Glutamatergic neuron (in vitro differentiated cells): Measurements from ENCODE around the gene ELANE. TPM values are rescaled to one million over a fixed set of nuclear protein-coding genes. Genes with fewer than 3 reads are reported as not detected.
A peak's percentile ranks its signal among the peaks of the same experiment; 100 is the strongest.

Source experiments
- DNase-seq: peaks from one replicate; pipeline ENCODE4 v3.0.0; 2022
- H3K27ac Mint-ChIP-seq: one replicate; pipeline ENCODE4 v1.8.0; 2020; ENCODE audit warnings: mild to moderate bottlenecking, mixed read lengths, inconsistent platforms; ENCODE audit not compliant: unreplicated experiment
- H3K27me3 Mint-ChIP-seq: one replicate; pipeline ENCODE4 v1.8.0; 2020; ENCODE audit warnings: mild to moderate bottlenecking, moderate library complexity, mixed read lengths, inconsistent platforms; ENCODE audit not compliant: unreplicated experiment
- H3K36me3 Mint-ChIP-seq: one replicate; pipeline ENCODE4 v1.8.0; 2020; ENCODE audit warnings: mild to moderate bottlenecking, mixed read lengths, inconsistent platforms; ENCODE audit not compliant: unreplicated experiment
- H3K4me1 Mint-ChIP-seq: one replicate; pipeline ENCODE4 v1.8.0; 2020; ENCODE audit warnings: mild to moderate bottlenecking, low read depth, mixed read lengths, inconsistent platforms; ENCODE audit not compliant: unreplicated experiment
- H3K4me3 Mint-ChIP-seq: one replicate; pipeline ENCODE4 v1.8.0; 2020; ENCODE audit warnings: mild to moderate bottlenecking, mixed read lengths, inconsistent platforms; ENCODE audit not compliant: unreplicated experiment
- H3K9me3 Mint-ChIP-seq: one replicate; pipeline ENCODE4 v1.8.0; 2020; ENCODE audit warnings: mild to moderate bottlenecking, moderate library complexity, mixed read lengths, inconsistent platforms; ENCODE audit not compliant: unreplicated experiment
- total RNA-seq: library from RNA; stranded (reverse); fragmentation: NEBNext Ultra II Directional; extraction: Animal tissue kit (Norgen Biotek cat#: 25700); gene quantifications from one replicate; pipeline ENCODE4 v1.2.1, GENCODE V29; 2021; ENCODE audit not compliant: unreplicated experiment
- TF ChIP-seq, protein P1 (sequence below): fragments of 200-600 bp; sonication (generic); IDR thresholded peaks from one replicate; pipeline ENCODE4 v1.5.0; 2021; ENCODE audit not compliant: partially characterized antibody, unreplicated experiment

ELANE gene
- total RNA-seq, 1 donor from 2014 or later: not detected

DNA sequence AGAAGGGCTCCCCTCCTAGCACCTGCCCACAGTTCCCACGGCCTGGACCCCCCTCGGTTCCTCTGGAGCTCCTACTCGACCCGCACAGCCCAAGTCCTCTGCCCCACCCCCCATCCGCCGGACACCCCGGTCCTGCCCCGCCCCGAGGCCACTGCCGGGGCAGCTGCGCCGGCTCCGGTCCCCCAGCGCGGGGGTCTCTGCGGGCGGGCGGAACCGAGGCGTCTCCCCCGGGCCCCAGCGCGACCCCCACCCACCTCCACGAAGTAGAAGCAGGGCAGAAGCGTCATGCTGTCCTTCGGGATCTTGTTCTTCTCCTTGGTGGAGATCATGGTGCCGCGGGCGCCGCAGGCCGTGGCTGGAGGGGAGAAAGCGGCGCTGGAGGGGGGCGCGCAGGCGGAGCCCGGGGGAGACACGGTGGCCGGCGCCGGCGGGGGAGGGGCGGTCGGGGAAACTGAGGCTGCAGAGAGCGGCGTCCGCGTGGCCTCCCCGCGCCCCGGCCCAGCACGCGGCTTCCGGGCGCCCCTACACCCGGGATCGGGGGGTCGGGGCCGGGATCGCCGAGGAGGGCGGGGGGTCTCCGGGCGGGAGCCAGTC, 30.8 kb upstream of the ELANE start:
- Mint-ChIP-seq H3K4me3 (peak overlapping the region; percentile 46), H3K9me3 (peaks cover 11% of the 10 kb centered on the region), H3K4me1 (peaks cover 3% of the 10 kb centered on the region), H3K36me3 (no peaks in the 10 kb centered on the region), H3K27ac (peak overlapping the region; percentile 52), H3K27me3 (peaks cover 9% of the 10 kb centered on the region)
- peak; percentile 68 for DNase-seq
- TF ChIP-seq, protein P1, sequence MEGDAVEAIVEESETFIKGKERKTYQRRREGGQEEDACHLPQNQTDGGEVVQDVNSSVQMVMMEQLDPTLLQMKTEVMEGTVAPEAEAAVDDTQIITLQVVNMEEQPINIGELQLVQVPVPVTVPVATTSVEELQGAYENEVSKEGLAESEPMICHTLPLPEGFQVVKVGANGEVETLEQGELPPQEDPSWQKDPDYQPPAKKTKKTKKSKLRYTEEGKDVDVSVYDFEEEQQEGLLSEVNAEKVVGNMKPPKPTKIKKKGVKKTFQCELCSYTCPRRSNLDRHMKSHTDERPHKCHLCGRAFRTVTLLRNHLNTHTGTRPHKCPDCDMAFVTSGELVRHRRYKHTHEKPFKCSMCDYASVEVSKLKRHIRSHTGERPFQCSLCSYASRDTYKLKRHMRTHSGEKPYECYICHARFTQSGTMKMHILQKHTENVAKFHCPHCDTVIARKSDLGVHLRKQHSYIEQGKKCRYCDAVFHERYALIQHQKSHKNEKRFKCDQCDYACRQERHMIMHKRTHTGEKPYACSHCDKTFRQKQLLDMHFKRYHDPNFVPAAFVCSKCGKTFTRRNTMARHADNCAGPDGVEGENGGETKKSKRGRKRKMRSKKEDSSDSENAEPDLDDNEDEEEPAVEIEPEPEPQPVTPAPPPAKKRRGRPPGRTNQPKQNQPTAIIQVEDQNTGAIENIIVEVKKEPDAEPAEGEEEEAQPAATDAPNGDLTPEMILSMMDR: no peak

DNA sequence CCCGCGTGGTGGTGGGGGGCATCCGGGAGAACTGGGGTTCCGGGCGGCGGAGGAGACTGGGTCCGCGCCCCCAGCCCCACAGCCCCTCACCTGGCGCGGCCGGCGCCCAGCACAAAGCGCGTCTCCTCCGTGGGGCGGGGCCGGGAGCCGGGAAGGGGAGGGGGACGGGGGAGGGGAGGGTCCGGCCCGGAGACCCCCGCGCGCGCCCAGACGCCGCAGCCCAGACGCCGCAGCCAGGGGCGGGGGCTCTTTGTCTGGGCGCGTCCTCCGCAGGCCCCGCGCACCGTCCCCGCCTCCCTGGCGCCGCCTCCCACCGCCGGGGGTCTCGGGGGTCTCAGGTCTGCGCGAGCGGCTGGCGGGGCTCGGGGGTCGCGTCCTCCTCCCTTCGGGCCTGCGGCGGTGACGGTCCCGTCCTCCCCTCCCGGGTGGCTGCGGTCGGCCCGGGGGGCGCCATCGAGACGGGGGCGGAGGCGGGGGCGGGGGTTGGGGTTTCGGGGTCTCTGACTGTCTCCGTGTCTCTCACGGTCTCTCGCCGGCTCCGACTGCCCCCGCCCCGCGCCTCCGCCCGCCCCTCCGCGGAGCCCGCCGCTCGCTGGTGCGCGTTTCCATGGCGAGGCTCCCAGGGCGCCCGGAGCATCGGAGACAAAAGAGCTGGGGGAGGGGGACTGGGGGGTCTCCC, 30.1 kb upstream of the ELANE start, which contains the start of gene PLPPR3:
TSS of gene PLPPR3 (minus strand) at position 131 of the 679 bp plus-strand sequence. CDS start 396 bp downstream, outside the sequence.
- peak; percentile 90 for DNase-seq
- H3K36me3 Mint-ChIP-seq: no peaks in the 10 kb centered on the region
- peak within 1 kb of the TSS; percentile 71 for H3K27ac Mint-ChIP-seq
- peaks cover 3% of the 10 kb centered on the region for H3K4me1 Mint-ChIP-seq
- peaks cover 8% of the 10 kb centered on the region for H3K9me3 Mint-ChIP-seq
- peaks cover 5% of the 10 kb centered on the region for H3K27me3 Mint-ChIP-seq
- peak within 1 kb of the TSS; percentile 78 for H3K4me3 Mint-ChIP-seq
- TF ChIP-seq, protein P1: no peak

DNA sequence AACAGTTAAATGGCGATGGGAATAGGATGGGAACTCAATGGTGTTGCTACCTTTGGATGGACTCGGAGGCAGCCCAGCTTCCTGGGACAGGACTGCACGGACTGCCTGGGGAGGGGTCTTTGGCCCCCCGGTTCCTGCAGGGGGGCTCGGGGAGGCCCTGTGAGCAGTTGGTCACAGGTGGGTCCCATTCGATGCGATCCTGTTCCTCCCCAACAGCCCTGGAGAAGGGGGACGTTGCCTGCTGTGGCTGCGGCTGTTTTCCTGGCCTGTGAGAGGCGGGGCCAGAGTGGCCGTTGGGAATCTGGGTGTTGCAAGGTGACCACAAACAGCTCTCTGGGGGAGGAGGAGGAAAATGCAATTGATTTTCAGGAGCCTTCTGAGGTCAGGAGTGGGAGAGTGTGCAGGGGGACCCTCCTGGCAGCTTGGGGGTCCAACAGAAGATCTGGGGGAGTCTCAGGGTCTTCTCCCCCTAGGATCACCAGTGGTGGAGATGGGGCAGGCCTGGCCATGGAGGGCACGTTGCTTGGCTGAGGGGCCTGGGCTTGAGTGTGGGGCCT, 28.5 kb upstream of the ELANE start:
- no peak for DNase-seq
- H3K27ac Mint-ChIP-seq: peak overlapping the region; percentile 71
- peaks cover 5% of the 10 kb centered on the region for H3K27me3 Mint-ChIP-seq
- H3K36me3 Mint-ChIP-seq: no peaks in the 10 kb centered on the region
- peaks cover 8% of the 10 kb centered on the region for H3K9me3 Mint-ChIP-seq
- H3K4me3 Mint-ChIP-seq: no peak overlapping the region
- TF ChIP-seq, protein P1: no peak
- peaks cover 3% of the 10 kb centered on the region for H3K4me1 Mint-ChIP-seq

DNA sequence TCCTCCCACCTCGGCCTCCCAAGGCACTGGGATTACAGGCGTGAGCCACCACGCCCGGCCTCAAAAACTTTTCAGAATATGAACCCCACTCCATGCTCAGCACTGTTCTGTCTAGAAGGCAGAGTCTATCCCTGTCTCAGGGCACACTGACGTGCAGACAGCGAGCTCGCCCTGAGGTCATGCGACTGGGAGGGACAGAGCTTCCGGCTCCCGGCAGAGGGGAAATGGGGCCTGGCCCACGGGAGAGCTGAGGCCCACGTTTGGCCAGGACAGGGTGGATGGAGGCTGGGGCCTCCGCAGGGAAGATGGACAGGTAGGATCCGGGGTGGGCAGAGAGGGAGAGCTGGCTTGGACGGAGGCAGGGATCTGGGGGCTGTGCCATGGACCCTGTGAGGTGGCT, 27.2 kb upstream of the ELANE start:
- H3K4me3 Mint-ChIP-seq: no peak overlapping the region
- H3K36me3 Mint-ChIP-seq: no peaks in the 10 kb centered on the region
- H3K4me1 Mint-ChIP-seq: peaks cover 3% of the 10 kb centered on the region
- peaks cover 8% of the 10 kb centered on the region for H3K9me3 Mint-ChIP-seq
- no peak for DNase-seq
- peaks cover 4% of the 10 kb centered on the region for H3K27me3 Mint-ChIP-seq
- TF ChIP-seq, protein P1: no peak
- H3K27ac Mint-ChIP-seq: no peak overlapping the region
